Glomerular visceral epithelial cell (primary cell): ENCODE results near the gene NSUN6.
"Not testable (repeated sequence)": the region's sequence is repeated elsewhere in the genome, so short reads cannot be mapped to it uniquely, and the experiment has no call there.

ENCODE experiments used
- DNase-seq: peaks from one replicate; pipeline ENCODE4 v3.0.0-alpha.2; 2016; ENCODE audit errors: extremely low spot score

NSUN6 gene

DNA sequence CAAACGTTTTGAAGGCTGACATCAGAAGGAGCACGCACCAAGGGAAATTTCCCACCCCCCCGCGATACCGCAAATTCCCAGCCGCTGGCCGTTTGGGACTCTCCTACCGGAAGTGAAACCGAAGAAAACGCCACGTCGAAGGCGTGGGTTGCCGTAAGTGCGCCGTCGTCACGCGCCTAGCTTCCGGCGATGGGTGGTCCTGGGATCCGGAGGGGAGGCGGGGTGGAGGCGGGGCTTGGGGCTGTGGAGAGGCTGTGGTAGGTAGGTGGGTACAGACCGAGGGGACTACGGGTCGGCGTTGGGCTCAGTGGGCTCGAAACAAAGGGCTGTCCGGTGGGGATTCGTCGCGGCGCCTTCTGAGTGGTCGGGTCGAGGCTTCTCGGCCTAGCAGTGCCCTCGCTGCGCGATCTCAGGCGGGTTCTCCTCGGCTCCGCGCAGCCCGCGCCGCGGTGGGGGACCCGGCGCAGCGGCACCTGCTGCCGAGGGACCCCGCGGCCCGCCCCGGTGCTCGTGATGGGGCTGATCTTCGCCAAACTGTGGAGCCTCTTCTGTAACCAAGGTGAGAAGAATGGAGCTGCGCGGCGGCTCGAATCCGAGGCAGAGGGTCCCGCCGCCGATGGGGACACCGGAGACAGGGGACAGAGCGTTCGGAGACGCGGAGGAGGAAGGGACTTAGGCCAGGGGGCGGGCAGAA, 7.9 kb upstream of the NSUN6 start, which contains the start of gene ARL5B:
Gene ARL5B (plus strand): TSS at position 307 of the 694 bp plus-strand sequence. CDS start 207 bp downstream, at position 514.
- peak; percentile 98 for DNase-seq

DNA sequence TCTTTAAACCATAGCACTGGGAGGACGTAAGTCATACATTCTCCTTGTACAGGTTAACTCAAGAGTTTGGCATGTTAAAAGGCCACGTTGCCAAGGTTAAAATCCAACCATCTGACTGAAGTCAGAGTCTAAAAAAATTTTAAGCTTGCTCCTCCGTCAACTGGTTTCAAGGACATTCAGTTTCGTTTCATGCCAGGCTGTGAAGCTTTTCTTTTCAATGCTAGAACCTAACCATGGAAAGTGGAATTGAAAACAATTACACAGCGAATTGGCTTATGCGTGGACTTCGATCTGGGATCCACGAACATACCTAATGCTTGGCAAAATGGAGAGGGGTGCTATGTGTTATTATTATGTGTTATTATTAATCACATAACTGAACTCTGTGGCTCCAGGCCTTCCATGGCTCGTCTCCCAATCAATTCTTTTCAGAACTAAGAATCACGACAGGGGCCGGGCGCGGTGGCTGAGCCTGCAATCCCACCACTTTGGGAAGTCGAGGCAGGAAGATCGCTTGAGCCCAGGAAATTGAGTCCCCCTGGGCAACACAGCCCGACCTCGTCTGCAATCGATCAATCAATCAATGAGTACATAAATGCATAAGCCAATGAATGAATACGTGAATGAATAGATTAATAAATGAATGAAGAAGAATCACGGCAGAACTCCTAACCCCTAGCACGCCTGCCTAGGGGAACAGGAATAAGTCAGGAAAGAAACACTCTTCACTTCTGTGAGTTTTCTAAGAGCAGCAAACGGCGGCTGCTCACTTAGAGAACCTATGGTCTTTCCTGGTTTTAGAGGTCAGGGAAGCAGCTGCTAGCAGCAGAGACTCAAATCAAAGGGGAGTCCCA, 7.1 kb upstream of the NSUN6 start:
- no peak for DNase-seq

DNA sequence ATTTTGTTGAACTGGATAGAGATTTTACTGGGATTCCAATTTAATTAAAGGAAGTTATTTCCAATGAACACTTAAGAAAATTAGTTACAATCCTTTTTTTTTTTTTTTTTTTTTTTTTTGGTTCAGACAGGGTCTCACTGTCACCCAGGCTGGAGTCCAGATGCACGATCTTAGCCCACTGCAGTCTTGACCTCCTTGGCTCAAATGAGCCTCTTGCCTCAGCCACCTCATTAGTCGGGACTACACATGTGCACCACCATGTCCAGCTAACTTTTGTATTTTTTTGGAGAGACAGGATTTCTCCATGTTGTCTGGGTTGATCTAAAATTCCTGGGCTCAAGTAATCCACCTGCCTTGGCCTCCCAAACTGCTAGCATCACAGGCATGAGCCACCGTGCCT, 5.3 kb upstream of the NSUN6 start:
- DNase-seq: no peak

DNA sequence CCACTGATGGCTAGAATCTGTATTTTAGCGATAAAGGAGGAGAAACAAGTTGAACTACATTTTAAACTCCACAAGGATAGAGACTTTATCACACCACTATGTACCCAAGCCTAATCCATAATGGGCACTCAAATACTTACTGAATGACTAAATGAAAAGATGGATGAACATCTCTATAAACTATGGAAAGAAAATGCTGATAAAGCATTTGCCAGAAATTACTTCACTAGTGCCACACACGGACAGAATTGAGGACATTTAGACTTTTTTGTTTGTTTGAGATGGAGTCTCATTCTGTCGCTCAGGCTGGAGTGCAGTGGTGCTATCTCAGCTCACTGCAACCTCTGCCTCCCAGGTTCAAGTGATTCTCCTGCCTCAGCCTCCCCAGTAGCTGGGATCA, 1.7 kb upstream of the NSUN6 start:
- DNase-seq: no peak

DNA sequence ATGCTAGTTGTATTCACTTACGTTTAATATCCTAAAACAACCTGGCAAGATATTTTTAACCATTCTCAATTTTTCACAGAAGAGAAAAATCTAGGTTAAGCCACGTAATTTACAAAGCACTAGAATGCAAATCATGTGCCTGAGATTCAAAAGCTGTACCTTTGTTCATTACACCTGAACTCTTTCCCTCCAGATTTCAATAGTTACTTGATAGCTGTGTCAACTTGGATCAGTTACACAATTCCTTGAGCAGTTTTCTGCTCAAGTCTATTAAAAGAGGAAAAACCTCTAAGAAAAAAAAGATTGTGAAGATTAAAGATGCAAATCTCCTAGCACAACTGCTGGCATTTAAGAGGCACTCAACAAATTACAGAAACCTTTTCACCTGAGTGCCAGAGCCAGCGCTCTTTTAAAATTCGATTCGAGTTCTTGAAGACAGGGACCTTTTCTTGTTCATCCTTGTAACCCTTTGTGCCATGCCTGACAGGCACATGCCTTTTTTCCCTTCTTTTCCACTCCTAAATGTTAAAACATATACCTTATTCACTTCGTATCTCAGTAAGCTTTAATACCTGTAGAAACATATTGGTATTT, 886 bp downstream of the NSUN6 start:
- no peak for DNase-seq

DNA sequence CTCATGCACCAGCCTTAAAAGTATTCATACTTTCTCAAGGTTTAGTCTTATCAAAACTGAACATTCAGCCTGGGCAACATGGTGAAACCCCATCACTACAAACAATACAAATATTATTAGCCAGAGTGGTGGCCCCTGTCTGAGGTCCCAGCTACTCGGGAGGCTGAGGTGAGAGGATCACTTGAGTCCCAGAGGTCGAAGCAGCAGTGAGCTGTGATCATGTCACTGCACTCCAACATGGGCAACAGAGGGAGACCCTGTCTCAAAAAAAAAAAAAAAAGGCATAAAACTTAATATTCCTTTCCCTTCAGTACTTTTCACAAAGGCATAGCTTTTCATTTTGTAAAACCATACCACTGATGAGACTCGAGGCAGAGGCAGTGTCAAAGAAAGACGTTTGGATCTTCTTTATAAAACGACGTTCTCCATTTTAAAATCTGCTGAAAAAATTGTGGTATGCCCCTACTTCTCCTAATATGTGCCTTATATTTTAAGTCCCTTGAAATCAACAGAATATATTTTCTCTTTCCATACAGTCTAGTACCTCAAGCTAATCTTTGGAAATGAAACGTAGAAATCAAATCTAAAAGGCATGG, 1.9 kb downstream of the NSUN6 start:
- DNase-seq: no peak

DNA sequence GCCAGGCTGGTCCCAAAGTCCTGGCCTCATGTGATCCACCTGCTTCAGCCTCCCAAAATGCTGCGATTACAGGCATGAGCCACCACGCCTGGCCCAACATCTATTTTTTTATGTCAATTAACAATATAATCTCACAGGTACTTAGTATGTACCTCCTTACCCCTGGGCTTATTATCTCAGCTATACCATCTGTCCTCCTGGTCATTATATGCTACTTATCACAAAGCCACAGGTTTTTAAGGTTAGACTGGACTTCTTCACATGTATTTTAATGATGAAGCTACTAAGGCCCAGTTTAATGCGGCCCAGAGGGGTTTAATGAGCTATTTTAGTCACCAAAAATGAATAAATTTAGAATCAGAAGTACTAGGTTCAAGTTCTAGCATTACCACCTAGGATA, 3.4 kb downstream of the NSUN6 start:
- no peak for DNase-seq

DNA sequence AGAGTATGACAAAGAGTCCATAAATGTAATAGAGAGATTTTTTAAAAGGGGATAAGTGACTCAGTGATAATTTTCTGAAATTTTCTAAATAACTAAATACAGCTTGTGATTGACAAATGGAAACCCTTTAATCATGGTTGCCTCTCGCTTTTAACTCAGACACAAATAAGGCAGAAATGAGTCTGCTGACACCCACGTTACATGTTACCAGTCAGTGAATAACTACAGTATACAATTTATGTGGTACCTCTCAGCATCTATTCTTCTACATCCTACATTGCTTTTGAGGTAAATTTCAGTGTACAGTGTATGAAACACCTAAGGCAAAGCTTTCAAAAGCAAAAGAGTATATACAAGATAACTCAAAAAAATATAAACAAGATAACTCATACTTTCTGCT, 4.2 kb downstream of the NSUN6 start:
- no peak for DNase-seq

DNA sequence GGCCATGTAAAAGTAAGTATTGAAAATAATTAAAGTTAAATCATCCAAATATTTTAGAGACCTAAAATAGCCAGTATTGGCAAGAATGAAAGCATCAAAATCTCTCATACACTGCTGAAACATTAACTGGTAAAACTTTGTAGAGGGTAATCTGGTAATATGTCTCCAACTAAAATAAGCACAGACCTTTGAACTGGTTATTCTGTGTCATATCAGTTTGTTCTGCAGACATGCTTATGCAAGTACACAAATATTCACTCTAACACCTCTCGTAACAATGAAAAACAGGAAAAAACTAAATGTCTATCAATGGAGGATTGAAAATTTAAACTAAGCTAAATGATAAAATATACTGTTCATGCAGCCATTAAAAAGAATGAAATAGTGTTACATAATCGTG, 11.7 kb downstream of the NSUN6 start:
- not testable (repeated sequence) for DNase-seq

DNA sequence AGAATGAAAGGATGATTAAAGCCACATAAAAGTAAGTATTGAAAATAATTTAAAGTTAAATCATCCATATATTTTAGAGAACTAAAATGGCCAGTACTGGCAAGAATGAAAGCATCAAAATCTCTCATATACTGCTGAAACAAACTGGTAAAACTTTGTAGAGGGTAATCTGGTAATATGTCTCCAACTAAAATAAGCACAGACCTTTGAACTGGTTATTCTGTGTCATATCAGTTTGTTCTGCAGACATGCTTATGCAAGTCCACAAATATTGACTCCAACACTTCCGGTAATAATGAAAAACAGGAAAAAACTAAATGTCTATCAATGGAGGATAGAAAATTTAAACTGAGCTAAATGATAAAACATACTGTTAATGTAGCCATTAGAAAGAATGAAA, 14.0 kb downstream of the NSUN6 start:
- DNase-seq: not testable (repeated sequence)

DNA sequence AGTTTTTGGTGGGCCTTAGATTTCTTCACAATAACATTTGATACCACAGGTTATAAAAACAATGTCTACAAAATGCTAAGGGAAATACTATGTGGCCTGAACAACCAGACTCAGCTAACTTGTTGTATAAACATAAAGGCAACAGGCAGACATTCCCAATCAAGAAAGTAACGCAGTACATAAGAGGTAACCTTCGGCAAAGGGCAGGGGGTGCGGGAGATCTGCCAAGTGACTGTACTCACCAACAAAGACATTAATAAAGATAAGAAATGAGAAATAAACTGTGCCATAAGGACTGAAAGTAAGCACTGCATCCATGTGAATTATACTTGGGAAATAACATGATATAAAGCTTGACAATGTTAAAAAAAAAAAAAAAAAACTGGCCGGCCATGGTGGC, 15.4 kb downstream of the NSUN6 start:
- no peak for DNase-seq

DNA sequence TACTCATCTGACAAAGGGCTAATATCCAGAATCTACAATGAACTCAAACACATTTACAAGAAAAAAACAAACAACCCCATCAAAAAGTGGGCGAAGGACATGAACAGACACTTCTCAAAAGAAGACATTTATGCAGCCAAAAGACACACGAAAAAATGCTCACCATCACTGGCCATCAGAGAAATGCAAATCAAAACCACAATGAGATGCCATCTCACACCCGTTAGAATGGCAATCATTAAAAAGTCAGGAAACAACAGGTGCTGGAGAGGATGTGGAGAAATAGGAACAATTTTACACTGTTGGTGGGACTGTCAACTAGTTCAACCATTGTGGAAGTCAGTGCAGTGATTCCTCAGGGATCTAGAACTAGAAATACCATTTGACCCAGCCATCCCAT, 18.9 kb downstream of the NSUN6 start:
- DNase-seq: not testable (repeated sequence)

DNA sequence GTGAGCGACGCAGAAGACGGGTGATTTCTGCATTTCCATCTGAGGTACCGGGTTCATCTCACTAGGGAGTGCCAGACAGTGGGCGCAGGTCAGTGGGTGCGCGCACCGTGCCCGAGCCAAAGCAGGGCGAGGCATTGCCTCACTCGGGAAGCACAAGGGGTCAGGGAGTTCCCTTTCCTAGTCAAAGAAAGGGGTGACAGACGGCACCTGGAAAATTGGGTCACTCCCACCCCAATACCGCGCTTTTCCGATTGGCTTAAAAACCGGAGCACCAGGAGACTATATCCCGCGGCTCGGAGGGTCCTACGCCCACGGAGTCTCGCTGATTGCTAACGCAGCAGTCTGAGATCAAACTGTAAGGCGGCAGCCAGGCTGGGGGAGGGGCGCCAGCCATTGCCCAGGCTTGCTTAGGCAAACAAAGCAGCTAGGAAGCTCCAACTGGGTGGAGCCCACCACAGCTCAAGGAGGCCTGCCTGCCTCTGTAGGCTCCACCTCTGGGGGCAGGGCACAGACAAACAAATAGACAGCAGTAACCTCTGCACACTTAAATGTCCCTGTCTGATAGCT, 23.9 kb downstream of the NSUN6 start:
- DNase-seq: peak; percentile 72

DNA sequence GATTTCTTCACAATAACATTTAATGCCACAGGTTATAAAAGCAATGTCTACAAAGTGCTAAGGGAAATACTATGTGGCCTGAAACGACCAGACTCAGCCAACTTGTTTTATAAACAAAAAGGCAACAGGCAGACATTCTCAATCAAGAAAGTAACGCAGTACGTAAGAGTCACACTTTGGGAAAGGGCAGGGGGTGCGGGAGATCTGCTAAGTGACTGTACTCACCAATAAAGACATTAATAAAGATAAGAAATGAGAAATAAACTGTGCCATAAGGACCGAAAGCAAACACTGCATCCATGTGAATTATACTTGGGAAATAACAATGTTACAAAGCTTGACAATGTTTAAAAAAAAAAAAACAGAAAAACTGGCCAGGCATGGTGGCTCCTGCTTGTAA, 25.5 kb downstream of the NSUN6 start:
- no peak for DNase-seq

DNA sequence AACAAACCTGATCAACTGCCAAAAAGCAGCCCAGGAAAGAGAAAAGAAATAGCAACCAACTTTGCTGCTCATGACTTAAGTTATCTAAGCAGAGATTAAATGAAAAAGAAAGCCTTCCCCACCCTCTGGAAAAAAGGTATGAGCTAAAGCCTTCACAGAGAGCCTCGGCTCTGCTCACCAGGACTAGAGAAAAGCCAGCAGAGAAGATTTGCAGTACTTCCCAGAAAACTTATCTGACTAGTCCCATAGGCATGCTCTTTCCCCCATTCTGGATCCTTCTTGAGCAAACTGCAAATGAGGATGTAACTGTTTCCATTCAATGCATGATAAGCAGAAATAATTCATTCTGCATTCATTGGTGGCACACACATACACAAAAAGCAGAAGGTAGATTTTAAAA, 27.7 kb downstream of the NSUN6 start:
- DNase-seq: not testable (repeated sequence)

DNA sequence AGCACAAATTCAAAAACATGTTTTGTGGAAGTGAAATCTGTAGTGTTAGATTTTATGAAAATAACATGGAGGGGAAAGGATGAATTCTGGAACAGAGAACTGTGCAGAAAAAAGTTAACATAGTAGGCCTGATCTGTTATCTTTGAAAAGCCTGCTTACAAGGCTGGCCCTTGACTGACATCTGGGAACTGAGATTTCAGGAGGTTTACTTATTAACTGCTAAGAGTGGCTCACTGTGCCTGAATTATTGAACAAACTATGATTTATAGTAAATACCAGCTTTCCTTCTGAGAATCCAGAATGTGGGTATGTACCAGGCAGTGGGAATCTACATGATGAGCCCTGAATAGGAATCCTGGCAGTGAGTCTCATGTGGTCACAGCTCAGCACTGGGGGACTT, 30.5 kb downstream of the NSUN6 start:
- no peak for DNase-seq

DNA sequence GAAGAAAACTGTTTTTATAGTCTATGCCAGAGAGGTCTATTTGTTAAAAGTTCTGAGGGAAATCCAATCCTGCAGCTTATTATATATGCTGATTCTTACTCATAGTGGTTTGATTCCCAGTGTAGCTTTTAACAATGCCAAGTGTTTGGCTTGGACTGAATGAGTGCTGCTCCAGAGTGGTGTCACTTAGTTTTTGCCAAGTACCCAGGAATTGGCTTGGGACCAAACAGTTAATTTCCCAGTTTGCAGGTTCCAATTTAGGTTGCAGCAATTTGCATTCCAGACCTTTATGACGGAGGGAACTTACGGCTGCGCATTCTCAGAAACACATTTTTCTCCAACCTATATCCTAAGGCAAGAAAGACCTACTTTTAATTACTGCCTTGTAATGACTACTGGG, 32.4 kb downstream of the NSUN6 start:
- DNase-seq: no peak

DNA sequence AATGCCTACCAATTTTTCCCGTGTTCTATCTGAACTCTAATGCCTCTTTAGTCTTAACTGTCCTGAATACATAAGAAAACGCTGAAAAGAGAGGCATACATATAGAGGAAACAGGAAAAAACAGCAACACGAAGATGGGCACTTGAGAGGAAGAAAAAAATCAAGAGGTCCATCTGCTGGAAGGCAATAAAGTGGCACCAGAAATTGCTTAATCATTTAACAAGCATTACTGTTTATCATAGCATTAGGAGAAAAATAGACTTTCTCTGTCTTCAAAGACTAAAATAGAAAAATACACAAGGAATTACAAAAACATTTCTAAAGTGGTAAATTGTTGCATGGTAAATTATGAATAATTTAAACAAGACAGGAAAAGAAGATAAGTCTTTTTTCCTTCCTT, 35.0 kb downstream of the NSUN6 start:
- no peak for DNase-seq

DNA sequence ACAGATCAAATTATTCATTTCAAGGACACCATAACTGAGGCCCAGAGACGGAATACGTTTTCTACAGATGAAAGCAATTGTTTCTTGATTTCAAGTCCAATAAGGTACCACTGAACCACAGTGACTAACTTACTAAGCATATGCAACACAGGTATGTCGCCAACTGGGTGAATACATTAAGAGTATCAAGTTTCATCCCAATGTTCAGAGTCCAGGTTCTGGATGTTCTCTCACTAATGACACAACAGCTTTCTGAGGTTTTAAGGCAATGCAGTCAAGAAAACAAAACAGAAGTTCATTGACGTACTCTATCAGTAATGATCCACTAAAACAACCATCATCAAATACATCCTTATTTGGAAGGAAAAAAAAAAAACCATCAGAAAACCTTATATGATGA, 35.8 kb downstream of the NSUN6 start:
- no peak for DNase-seq

DNA sequence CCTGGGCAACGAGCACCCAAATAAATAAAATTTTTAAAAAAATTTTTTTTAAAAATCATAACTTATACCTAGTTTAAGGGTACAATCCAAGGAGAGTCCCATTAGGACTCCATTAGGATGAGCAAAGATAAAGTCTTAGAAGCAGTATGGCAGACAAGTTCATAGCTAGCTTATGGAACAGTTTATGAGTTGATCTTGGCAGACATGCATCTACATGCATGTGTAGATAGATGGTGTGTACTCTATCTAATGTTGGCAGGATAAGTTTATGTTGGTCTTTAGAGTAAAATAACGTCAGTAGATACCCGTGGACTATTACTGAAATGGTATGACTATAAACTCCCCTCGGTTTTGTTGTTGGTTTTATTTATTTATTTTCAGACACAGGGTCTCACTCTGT, 40.2 kb downstream of the NSUN6 start:
- no peak for DNase-seq

DNA sequence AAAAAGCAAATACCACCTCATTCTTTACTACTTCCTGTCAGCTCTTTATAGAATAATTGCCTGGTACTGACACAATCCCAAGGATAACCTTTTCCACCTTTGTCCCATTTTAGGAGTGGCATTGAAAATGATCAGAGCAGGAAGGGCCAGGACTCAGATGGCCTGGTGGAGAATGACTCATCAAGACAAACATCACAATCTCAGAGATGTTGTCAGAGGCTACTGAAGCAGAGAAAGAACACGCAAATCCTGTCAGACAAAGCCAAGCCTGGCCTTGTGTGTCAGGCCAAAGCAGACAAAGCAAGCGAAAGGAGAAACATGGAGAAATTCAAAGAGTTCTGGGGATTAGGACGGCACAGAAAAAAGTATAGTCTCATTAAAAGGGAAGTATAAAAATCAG, 40.9 kb downstream of the NSUN6 start:
- peak; percentile 79 for DNase-seq

DNA sequence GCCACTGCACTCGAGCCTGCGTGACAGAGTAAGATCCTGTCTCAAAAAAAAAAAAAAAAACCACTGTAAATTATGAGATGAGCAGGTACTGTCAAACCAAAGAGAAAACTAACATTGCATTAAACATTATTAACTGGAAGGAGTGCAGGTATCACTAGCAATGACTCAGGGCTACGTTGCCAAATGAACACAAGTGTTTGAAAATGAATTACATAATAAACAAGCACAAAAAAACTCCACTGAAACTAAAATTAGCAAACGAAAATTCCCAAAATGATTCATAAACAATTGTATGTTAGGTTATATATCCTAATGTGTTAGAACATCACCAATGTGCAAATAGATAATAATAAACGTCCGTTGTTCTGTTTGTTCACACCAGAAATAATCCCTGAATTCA, 42.8 kb downstream of the NSUN6 start:
- DNase-seq: no peak
